HL-60 (cell line): ENCODE measurements around the gene IRX5.

ENCODE experiments used
- DNase-seq, 2 experiments: peaks; one replicate each; pipeline ENCODE4 v3.0.0-alpha.2; 2010 to 2020; ENCODE audit warnings: low read depth in 1 of 2, low spot score in 1 of 2
- H3K27ac ChIP-seq: fragments of 250-450 bp; sonication (Bioruptor Pico); replicated peaks from 2 replicates; pipeline ENCODE4 v1.5.1; 2020; ENCODE audit warnings: mild to moderate bottlenecking, moderate library complexity
- H3K27me3 ChIP-seq: fragments of 250-450 bp; sonication (Bioruptor Pico); 2 replicates; pipeline ENCODE4 v1.5.1; 2021; ENCODE audit warnings: mild to moderate bottlenecking, moderate library complexity; ENCODE audit not compliant: insufficient read depth, poor library complexity, severe bottlenecking
- H3K4me3 ChIP-seq: replicated peaks from 2 replicates; pipeline ENCODE4 v1.5.1; 2011; ENCODE audit warnings: mild to moderate bottlenecking, control low read depth, low read length; ENCODE audit not compliant: insufficient read depth
- GABPA ChIP-seq: IDR thresholded peaks from 2 replicates; pipeline ENCODE4 v1.6.1; 2012; ENCODE audit warnings: low read depth
- POLR2AphosphoS5 ChIP-seq: IDR thresholded peaks from 2 replicates; pipeline ENCODE4 v1.6.1; 2012; ENCODE audit warnings: low read depth
- SPI1 ChIP-seq: IDR thresholded peaks from 2 replicates; pipeline ENCODE4 v1.6.1; 2012; ENCODE audit warnings: low read depth, mild to moderate bottlenecking, borderline replicate concordance
- TF ChIP-seq, protein P1 (sequence below): IDR thresholded peaks from one replicate; pipeline ENCODE4 v1.5.1; 2011; ENCODE audit warnings: low read length, control low read depth, inconsistent platforms; ENCODE audit not compliant: insufficient read depth
- TF ChIP-seq, protein P2 (sequence below): IDR thresholded peaks from 2 replicates; pipeline ENCODE4 v1.6.1; 2012; ENCODE audit warnings: low read depth; ENCODE audit not compliant: insufficient replicate concordance

The IRX5 gene

DNA sequence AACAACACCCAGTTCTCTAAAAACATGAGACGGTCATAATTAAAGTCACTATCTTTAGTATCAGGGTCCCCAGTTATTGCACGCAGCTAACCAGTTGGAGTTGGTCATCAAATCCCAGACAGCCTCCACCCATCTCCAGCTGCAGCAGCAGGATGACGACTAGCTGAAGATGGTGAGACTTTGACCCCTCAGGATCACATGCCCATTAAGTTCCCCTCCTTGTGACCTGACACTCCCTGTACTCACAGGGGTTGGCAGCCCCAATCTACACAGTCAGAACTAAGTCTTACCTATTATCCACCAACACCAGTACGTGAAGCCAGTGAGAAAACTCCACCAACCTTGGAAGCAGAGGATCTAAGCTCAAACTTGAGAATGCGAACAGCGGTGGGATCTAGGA lies 37.7 kb upstream of the IRX5 start:
- H3K4me3 ChIP-seq: no peak overlapping the region
- H3K27me3 ChIP-seq: no peaks in the 10 kb centered on the region
- no peak for DNase-seq
- TF ChIP-seq GABPA: no peak
- no peak overlapping the region for H3K27ac ChIP-seq

DNA sequence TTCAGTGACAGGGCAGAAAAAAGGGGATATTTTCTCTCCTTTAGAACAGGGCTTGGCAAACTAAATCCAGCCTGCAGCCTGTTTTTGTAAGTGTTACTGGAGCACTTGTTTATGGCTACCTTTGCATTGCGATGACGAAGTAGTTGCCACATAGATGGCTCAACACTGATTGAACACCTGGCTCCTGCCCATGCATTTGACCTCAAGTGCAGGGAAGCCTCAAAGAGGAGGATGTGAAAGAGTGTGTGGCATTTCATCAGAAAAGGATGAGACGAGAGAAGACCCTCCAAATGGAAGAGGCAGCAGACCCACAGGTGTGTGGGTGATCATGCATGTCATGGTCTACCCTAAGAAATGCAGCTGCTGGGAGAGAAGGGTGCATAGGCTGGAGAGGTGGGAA lies 32.7 kb upstream of the IRX5 start:
- TF ChIP-seq GABPA (no peak), SPI1 (no peak)
- TF ChIP-seq, protein P1, sequence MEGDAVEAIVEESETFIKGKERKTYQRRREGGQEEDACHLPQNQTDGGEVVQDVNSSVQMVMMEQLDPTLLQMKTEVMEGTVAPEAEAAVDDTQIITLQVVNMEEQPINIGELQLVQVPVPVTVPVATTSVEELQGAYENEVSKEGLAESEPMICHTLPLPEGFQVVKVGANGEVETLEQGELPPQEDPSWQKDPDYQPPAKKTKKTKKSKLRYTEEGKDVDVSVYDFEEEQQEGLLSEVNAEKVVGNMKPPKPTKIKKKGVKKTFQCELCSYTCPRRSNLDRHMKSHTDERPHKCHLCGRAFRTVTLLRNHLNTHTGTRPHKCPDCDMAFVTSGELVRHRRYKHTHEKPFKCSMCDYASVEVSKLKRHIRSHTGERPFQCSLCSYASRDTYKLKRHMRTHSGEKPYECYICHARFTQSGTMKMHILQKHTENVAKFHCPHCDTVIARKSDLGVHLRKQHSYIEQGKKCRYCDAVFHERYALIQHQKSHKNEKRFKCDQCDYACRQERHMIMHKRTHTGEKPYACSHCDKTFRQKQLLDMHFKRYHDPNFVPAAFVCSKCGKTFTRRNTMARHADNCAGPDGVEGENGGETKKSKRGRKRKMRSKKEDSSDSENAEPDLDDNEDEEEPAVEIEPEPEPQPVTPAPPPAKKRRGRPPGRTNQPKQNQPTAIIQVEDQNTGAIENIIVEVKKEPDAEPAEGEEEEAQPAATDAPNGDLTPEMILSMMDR: no peak
- Histone ChIP-seq H3K27ac (no peak overlapping the region), H3K27me3 (no peaks in the 10 kb centered on the region), H3K4me3 (no peak overlapping the region)
- no peak for DNase-seq

DNA sequence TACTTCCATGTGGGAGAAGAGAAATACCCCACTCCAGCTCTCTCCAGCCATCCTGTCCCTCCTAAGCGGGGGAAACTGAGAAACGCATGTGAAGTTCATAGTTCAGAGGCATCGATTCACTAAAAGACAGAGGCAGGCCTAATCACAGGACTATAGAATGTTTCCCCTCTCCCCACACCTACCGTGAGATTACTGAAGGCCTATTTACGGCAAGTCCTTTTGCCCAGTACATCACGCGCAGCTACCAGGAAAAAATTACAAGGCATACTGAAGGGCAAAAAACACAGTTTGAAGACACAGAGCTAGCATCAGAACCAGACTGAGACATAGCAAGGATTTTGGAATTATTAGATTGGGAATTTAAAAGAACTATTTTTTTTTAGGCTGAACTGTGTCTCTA lies 29.1 kb upstream of the IRX5 start:
- TF ChIP-seq SPI1 (no peak), GABPA (no peak), POLR2AphosphoS5 (no peak)
- TF ChIP-seq, protein P1: no peak
- TF ChIP-seq, protein P2, sequence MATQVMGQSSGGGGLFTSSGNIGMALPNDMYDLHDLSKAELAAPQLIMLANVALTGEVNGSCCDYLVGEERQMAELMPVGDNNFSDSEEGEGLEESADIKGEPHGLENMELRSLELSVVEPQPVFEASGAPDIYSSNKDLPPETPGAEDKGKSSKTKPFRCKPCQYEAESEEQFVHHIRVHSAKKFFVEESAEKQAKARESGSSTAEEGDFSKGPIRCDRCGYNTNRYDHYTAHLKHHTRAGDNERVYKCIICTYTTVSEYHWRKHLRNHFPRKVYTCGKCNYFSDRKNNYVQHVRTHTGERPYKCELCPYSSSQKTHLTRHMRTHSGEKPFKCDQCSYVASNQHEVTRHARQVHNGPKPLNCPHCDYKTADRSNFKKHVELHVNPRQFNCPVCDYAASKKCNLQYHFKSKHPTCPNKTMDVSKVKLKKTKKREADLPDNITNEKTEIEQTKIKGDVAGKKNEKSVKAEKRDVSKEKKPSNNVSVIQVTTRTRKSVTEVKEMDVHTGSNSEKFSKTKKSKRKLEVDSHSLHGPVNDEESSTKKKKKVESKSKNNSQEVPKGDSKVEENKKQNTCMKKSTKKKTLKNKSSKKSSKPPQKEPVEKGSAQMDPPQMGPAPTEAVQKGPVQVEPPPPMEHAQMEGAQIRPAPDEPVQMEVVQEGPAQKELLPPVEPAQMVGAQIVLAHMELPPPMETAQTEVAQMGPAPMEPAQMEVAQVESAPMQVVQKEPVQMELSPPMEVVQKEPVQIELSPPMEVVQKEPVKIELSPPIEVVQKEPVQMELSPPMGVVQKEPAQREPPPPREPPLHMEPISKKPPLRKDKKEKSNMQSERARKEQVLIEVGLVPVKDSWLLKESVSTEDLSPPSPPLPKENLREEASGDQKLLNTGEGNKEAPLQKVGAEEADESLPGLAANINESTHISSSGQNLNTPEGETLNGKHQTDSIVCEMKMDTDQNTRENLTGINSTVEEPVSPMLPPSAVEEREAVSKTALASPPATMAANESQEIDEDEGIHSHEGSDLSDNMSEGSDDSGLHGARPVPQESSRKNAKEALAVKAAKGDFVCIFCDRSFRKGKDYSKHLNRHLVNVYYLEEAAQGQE: no peak
- H3K27ac ChIP-seq: no peak overlapping the region
- no peak overlapping the region for H3K4me3 ChIP-seq
- no peak for DNase-seq
- H3K27me3 ChIP-seq: no peaks in the 10 kb centered on the region

DNA sequence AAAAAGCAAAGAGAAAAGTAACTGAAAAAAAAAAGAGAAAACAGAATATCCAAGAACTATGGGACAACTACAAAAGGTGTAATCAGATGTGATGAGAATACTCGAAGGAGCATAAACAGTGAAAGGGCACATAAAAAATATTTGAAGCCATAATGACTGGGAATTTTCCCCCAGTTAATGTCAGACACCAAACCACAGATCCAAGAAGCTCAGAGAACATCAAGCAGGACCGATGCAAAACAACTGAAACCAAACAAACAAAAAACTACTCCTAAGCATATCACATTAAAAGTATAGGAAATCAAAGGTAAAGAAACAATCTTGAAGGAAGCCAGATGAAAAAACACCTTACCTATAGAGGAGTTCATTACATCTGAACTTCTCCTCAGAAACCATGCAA lies 27.6 kb upstream of the IRX5 start:
- TF ChIP-seq, protein P2: no peak
- TF ChIP-seq GABPA (no peak), POLR2AphosphoS5 (no peak), SPI1 (no peak)
- TF ChIP-seq, protein P1: no peak
- no peak overlapping the region for H3K27ac ChIP-seq
- no peaks in the 10 kb centered on the region for H3K27me3 ChIP-seq
- DNase-seq: no peak
- H3K4me3 ChIP-seq: no peak overlapping the region
